ENCODE results near the gene SPECC1L.
"Not testable (repeated sequence)": the region's sequence is repeated elsewhere in the genome, so short reads cannot be mapped to it uniquely, and the experiment has no call there.

Gene SPECC1L

GRCh38 chr22:24232124-24232523 lies 38.5 kb upstream of the SPECC1L start:
- no peak for TF ChIP-seq CTCF (IDR thresholded peaks at IDR 0.05; ENCODE audit: insufficient read depth, low read depth, low read length, missing control alignments)
- no peak overlapping the region for H3K4me3 ChIP-seq (ENCODE audit: low read length)
- DNase-seq (ENCODE audit: low read depth) = no peak

GRCh38 chr22:24232725-24233124 lies 37.9 kb upstream of the SPECC1L start:
- no peak for DNase-seq (ENCODE audit: low read depth)
- no peak overlapping the region for H3K4me3 ChIP-seq (ENCODE audit: low read length)
- TF ChIP-seq CTCF (IDR thresholded peaks at IDR 0.05; ENCODE audit: insufficient read depth, low read depth, low read length, missing control alignments) = no peak

GRCh38 chr22:24233235-24233634 lies 37.4 kb upstream of the SPECC1L start:
- no peak overlapping the region for H3K4me3 ChIP-seq (ENCODE audit: low read length)
- no peak for DNase-seq (ENCODE audit: low read depth)
- TF ChIP-seq CTCF (IDR thresholded peaks at IDR 0.05; ENCODE audit: insufficient read depth, low read depth, low read length, missing control alignments) = no peak

DNA sequence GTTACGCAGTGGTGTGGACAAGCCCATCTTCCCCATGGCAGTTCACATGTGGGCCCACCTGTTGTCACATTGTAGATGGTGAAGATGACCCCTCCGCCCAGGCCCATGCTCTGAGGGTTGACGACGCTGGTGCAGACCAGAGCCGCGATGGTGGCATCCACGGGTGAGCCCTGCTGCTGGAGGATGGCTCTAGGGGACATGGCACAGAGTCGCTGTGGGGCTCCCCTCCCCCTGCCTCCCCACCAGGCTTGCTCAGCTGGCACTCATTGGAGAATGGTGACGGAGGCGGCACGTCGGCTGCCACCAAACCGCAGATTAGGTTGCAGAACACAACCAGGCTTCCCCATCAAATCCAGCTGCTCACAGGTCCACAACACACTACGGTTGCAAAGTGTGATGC lies 36.8 kb upstream of the SPECC1L start:
- no peak for DNase-seq (ENCODE audit: low read depth)
- H3K4me3 ChIP-seq (ENCODE audit: low read length) = no peak overlapping the region
- no peak for TF ChIP-seq CTCF (IDR thresholded peaks at IDR 0.05; ENCODE audit: insufficient read depth, low read depth, low read length, missing control alignments)

DNA sequence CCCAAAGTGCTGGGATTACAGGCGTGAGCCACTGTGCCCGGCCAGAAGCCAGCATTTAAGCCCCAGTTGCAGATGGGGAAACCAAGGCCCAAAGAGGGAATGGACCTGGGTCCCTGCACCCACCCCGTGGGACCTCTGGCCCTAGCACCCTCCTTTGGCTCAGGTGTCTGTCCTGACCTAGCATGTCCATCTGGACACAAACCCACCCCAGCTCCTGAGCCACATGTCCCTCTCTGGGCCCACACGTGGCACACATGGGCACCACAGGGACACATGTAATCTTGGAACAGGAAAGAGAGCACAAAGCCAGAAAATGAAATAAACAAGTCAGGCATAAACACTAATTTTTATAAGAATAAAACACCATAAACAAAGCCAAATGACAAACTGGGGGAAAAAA lies 35.3 kb upstream of the SPECC1L start:
- no peak overlapping the region for H3K4me3 ChIP-seq (ENCODE audit: low read length)
- no peak for TF ChIP-seq CTCF (IDR thresholded peaks at IDR 0.05; ENCODE audit: insufficient read depth, low read depth, low read length, missing control alignments)
- no peak for DNase-seq (ENCODE audit: low read depth)

- no peak for TF ChIP-seq CTCF (IDR thresholded peaks at IDR 0.05; ENCODE audit: insufficient read depth, low read depth, low read length, missing control alignments)
- DNase-seq (ENCODE audit: low read depth) = no peak
- no peak overlapping the region for H3K4me3 ChIP-seq (ENCODE audit: low read length)
These were observed 34.0 kb upstream of the SPECC1L start for GRCh38 chr22:24236656-24237055.

GRCh38 chr22:24238101-24238694 lies 32.4 kb upstream of the SPECC1L start:
- not testable (repeated sequence) for H3K4me3 ChIP-seq (ENCODE audit: low read length)
- DNase-seq (ENCODE audit: low read depth) = peak; percentile 14
